ENCODE measurements around the gene SMOC1.

DNA sequence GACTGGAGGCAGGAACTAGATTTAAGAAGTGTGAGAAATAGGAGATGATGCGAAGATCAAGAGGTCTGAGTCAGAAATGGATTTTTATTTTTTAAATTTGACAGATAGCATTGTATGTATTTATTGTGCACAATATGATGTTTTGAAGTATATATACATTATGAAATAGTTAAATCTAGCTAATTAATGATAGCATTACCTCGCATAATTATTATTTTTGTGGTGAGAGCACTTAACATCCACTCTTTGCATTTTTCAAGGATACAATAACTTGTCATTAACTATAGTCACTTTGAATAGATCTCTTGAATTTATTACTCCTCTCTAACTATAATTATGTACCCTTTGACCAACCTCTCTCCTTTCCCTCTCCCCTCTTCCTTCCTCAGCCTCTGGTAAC lies 3.7 kb downstream of the SMOC1 start:
- TF ChIP-seq LEF1 (IDR thresholded peaks at IDR 0.05; ENCODE audit: borderline replicate concordance) = no peak
- TF ChIP-seq L3MBTL2 (conservative IDR thresholded peaks at IDR 0.05) = no peak
- no peak for TF ChIP-seq SP1 (IDR thresholded peaks at IDR 0.05)
- no peak for TF ChIP-seq BHLHE40 (IDR thresholded peaks at IDR 0.05; ENCODE audit: borderline replicate concordance)
- TF ChIP-seq ELF4 (IDR thresholded peaks at IDR 0.05) = no peak
- no peak for TF ChIP-seq TARDBP (IDR thresholded peaks at IDR 0.05)
- no peak for TF ChIP-seq SUZ12 (IDR thresholded peaks at IDR 0.05)
- TF ChIP-seq FOXK2 (IDR thresholded peaks at IDR 0.05) = no peak
- TF ChIP-seq CTBP1 (IDR thresholded peaks at IDR 0.05; ENCODE audit: borderline replicate concordance) = no peak
- no peak for TF ChIP-seq FOXM1 (IDR thresholded peaks at IDR 0.05; ENCODE audit: borderline replicate concordance)
- TF ChIP-seq, protein P1, sequence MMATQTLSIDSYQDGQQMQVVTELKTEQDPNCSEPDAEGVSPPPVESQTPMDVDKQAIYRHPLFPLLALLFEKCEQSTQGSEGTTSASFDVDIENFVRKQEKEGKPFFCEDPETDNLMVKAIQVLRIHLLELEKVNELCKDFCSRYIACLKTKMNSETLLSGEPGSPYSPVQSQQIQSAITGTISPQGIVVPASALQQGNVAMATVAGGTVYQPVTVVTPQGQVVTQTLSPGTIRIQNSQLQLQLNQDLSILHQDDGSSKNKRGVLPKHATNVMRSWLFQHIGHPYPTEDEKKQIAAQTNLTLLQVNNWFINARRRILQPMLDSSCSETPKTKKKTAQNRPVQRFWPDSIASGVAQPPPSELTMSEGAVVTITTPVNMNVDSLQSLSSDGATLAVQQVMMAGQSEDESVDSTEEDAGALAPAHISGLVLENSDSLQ (IDR thresholded peaks at IDR 0.05) = no peak
- TF ChIP-seq FOXA1 (IDR thresholded peaks at IDR 0.05) = no peak
- TF ChIP-seq ARNT (IDR thresholded peaks at IDR 0.05) = no peak
- TF ChIP-seq ZNF384 (IDR thresholded peaks at IDR 0.05) = no peak
